GM23338 (cell line): ENCODE measurements around the gene LCN12. TPM values are rescaled to one million over a fixed set of nuclear protein-coding genes. Genes with fewer than 3 reads are reported as not detected.

Source experiments
- ATAC-seq: fragments of 200-7000 bp; cut with Tn5 transposase; 3 replicates; pipeline ENCODE4 v1.9.1; 2020
- DNase-seq: peaks from one replicate; pipeline ENCODE4 v3.0.0-alpha.2; 2015; ENCODE audit warnings: low spot score
- H2AFZ ChIP-seq: fragments of 200-600 bp; sonication (generic); 2 replicates; pipeline ENCODE4 v1.8.0; 2016; ENCODE audit warnings: antibody characterized with exemption, mild to moderate bottlenecking, moderate library complexity
- H3F3A ChIP-seq: fragments of 200-600 bp; sonication (generic); replicated peaks from 2 replicates; pipeline ENCODE4 v1.8.0; 2017; ENCODE audit warnings: antibody characterized with exemption, mixed run types, low read depth
- H3K27ac ChIP-seq: fragments of 200-600 bp; sonication (generic); 2 replicates; pipeline ENCODE4 v1.6.1; 2016; ENCODE audit warnings: low read depth
- H3K27me3 ChIP-seq: fragments of 200-600 bp; sonication (generic); 2 replicates; pipeline ENCODE4 v1.8.0; 2016; ENCODE audit warnings: mild to moderate bottlenecking, mixed run types, moderate library complexity; ENCODE audit not compliant: insufficient read depth
- H3K36me3 ChIP-seq: fragments of 200-600 bp; sonication (generic); 2 replicates; pipeline ENCODE4 v1.8.0; 2016; ENCODE audit warnings: mild to moderate bottlenecking; ENCODE audit not compliant: insufficient read depth
- H3K4me1 ChIP-seq: fragments of 200-600 bp; sonication (generic); 2 replicates; pipeline ENCODE4 v1.8.0; 2016; ENCODE audit warnings: mild to moderate bottlenecking, moderate library complexity; ENCODE audit not compliant: insufficient read depth
- H3K4me2 ChIP-seq: fragments of 200-600 bp; sonication (generic); 2 replicates; pipeline ENCODE4 v1.7.1; 2017; ENCODE audit warnings: mixed run types
- H3K4me3 ChIP-seq: fragments of 200-600 bp; sonication (generic); 2 replicates; pipeline ENCODE4 v1.6.1; 2016; ENCODE audit warnings: mixed run types
- H3K79me2 ChIP-seq: fragments of 200-600 bp; sonication (generic); replicated peaks from 2 replicates; pipeline ENCODE4 v1.8.0; 2017; ENCODE audit warnings: mild to moderate bottlenecking; ENCODE audit not compliant: insufficient read depth
- H3K9me2 ChIP-seq: fragments of 200-600 bp; sonication (generic); 2 replicates; pipeline ENCODE4 v1.8.0; 2017; ENCODE audit not compliant: insufficient read depth
- H4K20me1 ChIP-seq: fragments of 200-600 bp; sonication (generic); replicated peaks from 2 replicates; pipeline ENCODE4 v1.8.0; 2017; ENCODE audit warnings: mild to moderate bottlenecking; ENCODE audit not compliant: insufficient read depth
- H3K27ac Mint-ChIP-seq: 2 replicates; pipeline ENCODE4 v1.8.0; 2020; ENCODE audit warnings: inconsistent platforms, mild to moderate bottlenecking, moderate library complexity, mixed read lengths
- H3K27me3 Mint-ChIP-seq: 3 replicates; pipeline ENCODE4 v1.8.0; 2022; ENCODE audit warnings: low read depth, mild to moderate bottlenecking, moderate library complexity, mixed read lengths, inconsistent platforms; ENCODE audit not compliant: insufficient read depth, poor library complexity
- H3K36me3 Mint-ChIP-seq: 3 replicates; pipeline ENCODE4 v1.8.0; 2021; ENCODE audit warnings: low read depth, mild to moderate bottlenecking, inconsistent platforms, moderate library complexity, mixed read lengths
- H3K4me1 Mint-ChIP-seq: 3 replicates; pipeline ENCODE4 v1.8.0; 2020; ENCODE audit warnings: mild to moderate bottlenecking, inconsistent platforms, mixed read lengths
- H3K4me3 Mint-ChIP-seq: 3 replicates; pipeline ENCODE4 v1.8.0; 2021; ENCODE audit warnings: moderate library complexity, mild to moderate bottlenecking, inconsistent platforms, mixed read lengths
- H3K9me3 Mint-ChIP-seq: 3 replicates; pipeline ENCODE4 v1.8.0; 2020; ENCODE audit warnings: moderate library complexity, mild to moderate bottlenecking, inconsistent platforms, mixed read lengths
- CTCF ChIP-seq, 2 experiments: fragments of 200-600 bp in 1 of 2; sonication (generic) in 1 of 2; conservative IDR thresholded peaks; 2 replicates each; pipeline versions ENCODE4 v1.5.1 to v1.6.1; 2016 to 2017; ENCODE audit warnings: antibody characterized with exemption in 2 of 2, low read depth in 2 of 2, mild to moderate bottlenecking in 2 of 2, moderate library complexity in 1 of 2
- EZH2phosphoT487 ChIP-seq: fragments of 200-600 bp; sonication (generic); IDR thresholded peaks from one replicate; pipeline ENCODE4 v1.8.1; 2018; ENCODE audit warnings: antibody characterized with exemption; ENCODE audit not compliant: unreplicated experiment
- JUNB ChIP-seq: IDR thresholded peaks from one replicate; pipeline ENCODE4 v1.6.1; 2016; ENCODE audit warnings: antibody characterized with exemption; ENCODE audit not compliant: unreplicated experiment
- REST ChIP-seq: IDR thresholded peaks from one replicate; pipeline ENCODE4 v1.6.1; 2018; ENCODE audit warnings: antibody characterized with exemption; ENCODE audit not compliant: unreplicated experiment
- ZNF462 ChIP-seq: fragments of 250-450 bp; sonication (Bioruptor Pico); IDR thresholded peaks from 2 replicates; pipeline ENCODE4 v1.5.0; 2020; ENCODE audit warnings: mild to moderate bottlenecking, moderate library complexity
- polyA plus RNA-seq: library from polyadenylated mRNA; unstranded; fragments of >200 nt; fragmentation: Nextera tagmentation; extraction: Ambion mirVana; gene quantifications from 2 replicates; pipeline ENCODE4 v1.2.1, GENCODE V29; 2016
- total RNA-seq: library from RNA; depleted of rRNA; stranded (reverse); fragments of >200 nt; shearing (Covaris generic); gene quantifications from 2 replicates; pipeline ENCODE4 v1.2.3, GENCODE V29; 2014

The LCN12 gene
- total and polyA plus RNA-seq, 2 experiments from 2014 or later, result 0.39 to 0.69 TPM

GRCh38 chr9:136963751-136964150 lies 11.7 kb downstream of the LCN12 start (continued):
- TF ChIP-seq ZNF462 (CRISPR knock-in tag) (no peak), EZH2phosphoT487 (no peak), CTCF (conservative IDR thresholded peaks at IDR 0.05; ENCODE audit: low read depth in 2 of 2) (no peak)

GRCh38 chr9:136964171-136964689 lies 12.2 kb downstream of the LCN12 start:
- no peak overlapping the region for H3K27ac ChIP-seq
- no peak overlapping the region for H3K4me2 ChIP-seq
- Mint-ChIP-seq H3K4me1 (peaks cover 9% of the 10 kb centered on the region), H3K36me3 (no peaks in the 10 kb centered on the region), H3K9me3 (no peaks in the 10 kb centered on the region; the same call in 2 of the 3 replicates), H3K27ac (no peak overlapping the region), H3K27me3 (peaks cover 4% of the 10 kb centered on the region), H3K4me3 (no peak overlapping the region)
- no peaks in the 10 kb centered on the region for H3K27me3 ChIP-seq
- DNase-seq, result no peak
- peaks cover 9% of the 10 kb centered on the region for H3K4me1 ChIP-seq
- TF ChIP-seq JUNB, result no peak
- TF ChIP-seq REST, result peak; percentile 29
- H3K9me2 ChIP-seq, result no peaks in the 10 kb centered on the region
- H3K36me3 ChIP-seq, result no peaks in the 10 kb centered on the region
- no peak overlapping the region for H2AFZ ChIP-seq
- H3K4me3 ChIP-seq, result no peak overlapping the region
- no peaks in the 10 kb centered on the region for H3K79me2 ChIP-seq
- H4K20me1 ChIP-seq, result no peaks in the 10 kb centered on the region
- no peaks in the 10 kb centered on the region for H3F3A ChIP-seq
- no peak; the same call in 2 of the 3 replicates for ATAC-seq
